Measurements from ENCODE around the gene PLSCR3.

The PLSCR3 gene

DNA sequence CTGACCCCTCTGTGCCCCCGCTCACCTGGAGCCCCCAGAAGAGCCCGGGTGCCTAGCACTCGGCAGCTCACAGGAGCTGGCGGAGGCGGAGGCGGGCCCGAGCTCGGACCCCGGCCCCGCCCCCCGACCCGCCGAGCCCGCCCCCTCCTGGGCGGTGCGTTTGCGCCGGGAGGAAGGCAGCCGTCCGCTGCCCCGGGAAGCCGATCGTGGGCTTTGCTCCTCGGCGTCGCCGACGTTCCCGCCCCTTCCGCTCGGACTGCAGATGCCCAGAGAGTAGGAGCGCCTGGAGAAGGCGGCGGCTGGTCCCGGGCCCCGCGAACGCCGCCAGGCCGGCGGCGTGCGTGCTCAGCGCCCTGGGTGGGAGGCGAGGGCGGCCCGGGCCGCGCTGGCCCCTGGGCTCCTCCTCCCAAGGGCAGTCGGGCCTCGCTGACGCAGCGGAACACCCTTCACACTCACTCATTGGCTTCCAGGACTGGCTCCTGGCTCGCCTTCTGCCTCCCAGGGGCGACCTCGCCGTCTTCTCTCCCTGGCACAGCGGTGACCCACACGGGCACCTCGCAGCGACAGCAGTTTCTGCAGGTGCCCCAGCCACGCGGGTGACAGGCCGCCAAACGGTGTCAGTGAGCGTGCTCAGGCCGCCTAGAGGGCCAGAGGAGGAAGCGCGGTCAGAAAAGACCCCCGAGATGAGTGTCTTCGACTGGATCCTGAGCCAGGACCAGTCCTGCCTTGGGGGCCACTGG, at the start of gene PLSCR3:
PLSCR3 (minus strand) TSS at position 74 of the 740 bp plus-strand sequence. CDS start 415 bp downstream, outside the sequence.
- peak; percentile 83 to 94 (median 88) for DNase-seq

DNA sequence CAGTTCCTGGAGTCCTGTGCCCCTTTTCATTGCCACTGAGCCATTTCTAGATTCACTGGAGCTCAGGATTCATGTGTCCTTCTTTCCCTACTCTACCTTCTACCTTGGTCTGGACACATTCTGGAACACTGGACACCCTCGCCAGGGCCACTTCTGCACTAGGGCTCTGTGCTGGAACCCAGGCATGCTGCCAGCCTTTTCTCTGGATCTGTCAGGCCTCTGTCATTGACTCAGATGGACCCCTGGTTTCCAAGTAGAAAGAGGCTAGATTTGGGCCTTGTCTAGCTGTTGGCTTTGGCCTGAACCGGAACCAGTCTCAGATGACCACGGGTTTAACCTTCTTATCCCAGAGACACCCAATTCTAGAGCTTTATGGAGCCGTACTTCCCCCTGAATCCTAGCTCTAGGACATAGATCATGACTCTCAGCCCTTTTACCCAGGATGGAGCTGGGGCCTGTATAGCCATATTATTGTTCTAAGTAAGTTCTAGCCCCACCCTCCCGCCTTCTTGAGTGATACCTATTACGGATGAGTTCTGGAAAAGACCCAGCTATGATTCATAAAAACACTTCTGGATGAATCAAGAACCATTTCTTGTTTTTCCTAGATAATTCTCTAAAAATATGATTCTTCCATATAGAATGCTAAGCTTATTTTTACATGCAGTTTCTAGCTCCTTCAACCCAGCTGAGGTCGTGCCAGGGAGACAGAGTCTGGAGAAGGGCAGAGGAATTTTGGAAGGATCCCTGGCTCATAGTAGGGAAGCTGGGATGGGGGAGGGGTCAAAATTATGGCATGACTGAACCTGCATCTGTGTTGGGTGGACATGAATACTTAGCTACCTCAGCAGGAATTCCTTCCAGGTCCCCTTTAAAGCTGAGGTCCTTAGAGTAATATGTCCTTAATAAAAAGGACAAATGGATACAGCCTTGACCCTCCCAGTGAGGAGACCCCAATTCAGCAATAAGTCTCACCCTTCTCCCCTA, 49.5 kb upstream of the PLSCR3 start:
- no peak for DNase-seq

DNA sequence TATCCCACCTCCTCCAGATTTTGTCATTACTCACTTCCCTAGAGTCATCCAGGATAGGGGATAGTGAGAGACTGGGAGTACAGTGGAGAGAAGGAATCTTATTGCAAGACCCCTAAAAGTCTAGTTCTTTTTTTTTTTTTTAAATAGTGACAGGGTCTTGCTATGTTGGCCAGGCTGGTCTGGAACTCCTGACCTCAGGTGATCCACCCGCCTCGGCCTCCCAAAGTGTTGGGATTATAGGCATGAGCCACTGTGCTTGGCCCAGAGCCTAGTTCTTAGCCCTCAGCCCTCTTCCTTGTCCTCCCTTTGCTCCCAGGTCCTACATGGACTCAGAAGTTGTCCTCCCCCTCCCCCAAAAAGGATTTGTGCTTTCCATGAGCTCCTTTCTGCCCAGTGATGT, 47.8 kb upstream of the PLSCR3 start:
- DNase-seq, result no peak

DNA sequence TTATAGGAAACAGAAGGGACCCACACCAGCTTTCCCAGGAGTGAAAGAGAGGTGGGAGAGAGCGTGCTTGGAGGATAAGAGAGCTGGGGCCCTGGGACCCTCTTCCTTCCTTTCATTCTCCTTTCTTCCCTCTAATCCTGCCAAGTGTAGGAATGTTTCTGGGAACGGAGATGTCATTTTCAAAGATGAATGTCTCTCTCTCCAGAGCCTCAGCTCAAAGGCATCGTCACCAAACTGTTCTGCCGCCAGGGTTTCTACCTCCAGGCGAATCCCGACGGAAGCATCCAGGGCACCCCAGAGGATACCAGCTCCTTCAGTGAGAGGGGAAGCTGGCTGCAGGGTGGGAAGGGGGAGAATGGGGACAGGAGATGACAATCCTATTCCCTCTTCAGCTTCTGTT, 46.9 kb upstream of the PLSCR3 start:
- no peak for DNase-seq

DNA sequence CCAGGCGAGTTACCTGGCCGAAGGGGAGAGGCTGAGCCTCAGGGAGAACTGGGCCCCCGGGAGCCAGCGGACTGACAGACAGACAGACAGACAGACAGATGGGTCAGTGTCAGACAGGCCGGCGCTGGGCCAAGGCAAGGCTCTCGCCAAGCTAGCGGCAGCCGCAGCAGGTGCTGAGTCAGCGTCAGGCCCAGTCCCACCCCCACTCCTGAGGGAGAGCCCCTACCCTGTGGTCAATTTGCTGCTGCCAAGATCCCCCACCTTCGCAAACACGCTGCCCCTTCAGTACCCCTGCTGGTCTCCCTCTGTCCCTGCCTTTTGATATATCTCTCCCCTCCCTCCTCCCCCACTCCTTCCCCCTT, 46.5 kb upstream of the PLSCR3 start:
- peak; percentile 50 to 72 (median 54) for DNase-seq

DNA sequence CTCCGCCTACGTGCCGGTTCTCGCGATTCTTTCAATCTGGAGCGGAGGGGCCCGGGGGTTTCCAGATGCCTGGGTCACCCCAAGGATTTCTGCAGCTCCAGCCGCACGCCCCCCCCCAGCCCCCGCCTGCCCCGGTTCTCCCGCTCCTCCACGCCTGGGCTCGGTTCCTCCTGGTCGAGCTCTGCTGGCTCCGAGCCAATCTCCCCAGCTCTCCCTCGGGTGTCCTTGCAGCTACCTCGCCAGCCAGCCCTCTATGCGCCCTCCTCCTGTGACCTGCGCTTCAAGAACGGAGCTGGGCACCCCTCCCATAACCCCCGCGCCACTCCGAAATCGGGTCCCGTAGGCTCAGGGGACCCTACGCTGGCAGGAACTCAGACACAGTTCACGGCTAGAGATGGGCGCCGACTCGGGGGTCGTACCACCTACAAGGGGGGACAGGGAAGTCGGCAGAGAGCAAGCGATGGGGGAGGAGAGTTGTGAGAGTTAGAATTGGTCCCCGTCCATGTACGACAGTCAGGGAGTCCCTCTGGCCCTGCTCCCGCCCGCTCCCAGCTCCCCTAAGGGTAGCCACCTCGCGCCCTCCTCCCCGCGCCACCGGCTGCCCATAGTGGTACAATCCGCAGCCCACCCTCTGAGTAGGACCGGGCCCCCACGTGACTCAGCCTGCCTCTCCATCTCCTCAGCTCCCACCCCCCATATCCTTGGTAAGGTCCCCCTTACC, 45.9 kb upstream of the PLSCR3 start:
- DNase-seq, result peak; percentile 41 to 70 (median 49)

DNA sequence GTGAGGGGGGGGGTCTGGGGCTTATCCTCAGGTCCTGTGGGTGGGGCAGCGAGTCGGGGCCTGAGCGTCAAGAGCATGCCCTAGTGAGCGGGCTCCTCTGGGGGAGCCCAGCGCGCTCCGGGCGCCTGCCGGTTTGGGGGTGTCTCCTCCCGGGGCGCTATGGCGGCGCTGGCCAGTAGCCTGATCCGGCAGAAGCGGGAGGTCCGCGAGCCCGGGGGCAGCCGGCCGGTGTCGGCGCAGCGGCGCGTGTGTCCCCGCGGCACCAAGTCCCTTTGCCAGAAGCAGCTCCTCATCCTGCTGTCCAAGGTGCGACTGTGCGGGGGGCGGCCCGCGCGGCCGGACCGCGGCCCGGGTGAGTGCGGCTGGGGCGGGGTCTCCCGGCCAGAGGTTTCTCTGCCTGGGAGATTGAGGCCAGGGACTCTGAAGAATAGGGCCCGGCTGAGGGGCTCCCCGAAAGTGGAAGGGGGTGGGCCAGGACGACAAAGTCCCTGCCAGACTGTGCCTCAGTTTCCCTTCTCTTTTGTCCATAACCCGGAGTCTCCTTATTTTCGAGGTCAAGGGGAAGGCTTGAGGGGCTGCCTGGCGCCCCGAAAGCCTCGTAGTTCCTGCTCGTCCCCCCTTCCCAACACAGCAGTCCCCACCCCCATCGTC, 45.3 kb upstream of the PLSCR3 start, which contains the start of gene FGF11:
FGF11 (plus strand) TSS at position 51 of the 651 bp plus-strand sequence; CDS start at position 160, 109 bp downstream.
- no peak for DNase-seq

DNA sequence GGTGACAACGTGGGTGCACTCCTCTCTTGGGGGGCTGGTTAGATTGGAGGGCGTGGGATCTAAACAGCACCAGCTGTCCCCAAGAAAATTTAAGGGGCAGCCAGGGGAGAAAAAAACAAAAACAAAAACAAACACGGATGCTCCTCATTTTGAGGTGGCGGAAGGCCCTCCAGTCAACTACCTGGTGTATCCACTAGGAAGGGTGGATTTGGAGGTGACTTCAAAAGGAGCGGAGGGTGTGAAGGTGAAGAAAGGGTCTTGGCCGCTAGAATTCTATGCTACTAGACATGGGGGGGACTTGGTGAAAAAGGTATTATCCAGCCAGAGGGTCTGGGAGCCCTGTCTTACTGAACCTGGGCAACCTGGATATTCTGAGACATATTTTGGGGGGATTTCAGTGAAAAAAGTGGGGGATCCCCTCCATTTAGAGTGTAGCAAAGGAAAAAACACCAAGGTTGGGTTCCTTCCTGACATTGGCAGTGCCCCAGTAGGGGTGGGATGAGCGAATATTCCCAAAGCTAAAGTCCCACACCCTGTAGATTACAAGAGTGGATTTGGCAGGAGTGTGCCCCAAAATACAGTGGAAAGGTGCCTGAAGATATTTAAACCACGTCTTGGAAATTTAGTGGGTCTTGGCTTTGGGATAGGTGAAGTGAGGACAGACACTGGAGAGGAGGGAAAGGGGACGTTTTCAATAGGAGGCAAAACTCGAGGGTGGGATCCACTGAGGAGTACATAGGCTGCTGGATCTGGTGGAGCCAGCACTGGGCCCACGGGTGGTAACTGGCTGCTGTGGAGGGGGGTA, 44.5 kb upstream of the PLSCR3 start:
- no peak for DNase-seq

DNA sequence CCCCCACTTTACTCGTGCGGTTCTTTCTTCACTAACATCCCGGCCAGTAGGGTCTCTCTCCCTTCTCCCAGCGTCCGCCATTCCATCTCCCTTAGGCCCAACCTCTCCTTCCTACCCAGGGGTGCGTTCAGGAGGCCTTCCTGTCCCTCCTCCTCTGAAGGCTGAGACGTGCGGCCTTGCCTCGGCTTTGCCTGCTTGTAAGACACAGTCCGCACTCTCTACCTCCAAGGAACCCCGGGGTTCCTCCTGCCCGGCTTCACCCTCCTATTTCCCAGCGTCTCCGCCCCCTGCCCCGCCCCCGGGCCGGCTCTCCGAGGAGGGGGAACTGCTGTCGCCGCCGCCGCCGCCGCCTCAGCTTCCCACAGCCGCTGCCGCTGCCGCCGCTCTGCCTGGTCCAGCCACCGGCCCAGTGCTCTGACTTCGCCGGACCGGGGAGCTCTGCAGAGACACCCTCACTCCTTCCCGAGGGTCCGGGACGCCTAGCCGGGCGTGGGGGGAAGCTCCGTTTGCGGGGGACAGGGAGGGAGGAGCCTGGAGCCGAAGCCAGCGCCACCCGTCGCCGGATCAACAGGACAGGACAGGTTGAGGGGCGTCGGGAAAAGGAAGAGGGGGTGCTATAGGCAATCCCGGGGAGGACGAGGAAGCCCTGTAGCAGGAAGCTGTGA, 43.8 kb upstream of the PLSCR3 start:
- DNase-seq, result peak; percentile 63 to 91 (median 80)

DNA sequence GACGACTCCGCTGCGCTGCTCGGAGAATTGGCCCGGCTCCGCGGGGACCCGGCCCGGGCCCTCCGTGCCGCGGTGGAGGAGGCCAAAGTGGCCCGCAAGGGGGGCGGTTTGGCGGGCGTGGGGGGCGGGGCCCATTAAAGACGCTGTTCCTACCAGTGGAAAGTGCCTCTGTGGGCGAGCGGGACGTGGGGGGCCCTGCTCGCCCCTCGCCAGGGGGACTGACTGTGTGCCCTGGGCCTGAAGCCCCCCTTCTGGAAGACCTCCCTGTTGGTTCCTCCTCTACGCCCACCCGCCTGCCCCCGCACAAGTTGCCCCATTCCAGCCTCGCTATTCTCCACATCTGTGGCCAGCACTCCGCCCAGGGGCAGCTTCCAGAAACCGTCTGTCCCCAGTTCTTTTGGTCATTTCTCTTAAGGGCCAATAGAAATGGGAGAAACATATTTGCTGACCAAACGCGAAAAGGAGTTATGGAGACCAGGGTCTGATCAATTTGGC, 43.1 kb upstream of the PLSCR3 start:
- DNase-seq, result no peak

DNA sequence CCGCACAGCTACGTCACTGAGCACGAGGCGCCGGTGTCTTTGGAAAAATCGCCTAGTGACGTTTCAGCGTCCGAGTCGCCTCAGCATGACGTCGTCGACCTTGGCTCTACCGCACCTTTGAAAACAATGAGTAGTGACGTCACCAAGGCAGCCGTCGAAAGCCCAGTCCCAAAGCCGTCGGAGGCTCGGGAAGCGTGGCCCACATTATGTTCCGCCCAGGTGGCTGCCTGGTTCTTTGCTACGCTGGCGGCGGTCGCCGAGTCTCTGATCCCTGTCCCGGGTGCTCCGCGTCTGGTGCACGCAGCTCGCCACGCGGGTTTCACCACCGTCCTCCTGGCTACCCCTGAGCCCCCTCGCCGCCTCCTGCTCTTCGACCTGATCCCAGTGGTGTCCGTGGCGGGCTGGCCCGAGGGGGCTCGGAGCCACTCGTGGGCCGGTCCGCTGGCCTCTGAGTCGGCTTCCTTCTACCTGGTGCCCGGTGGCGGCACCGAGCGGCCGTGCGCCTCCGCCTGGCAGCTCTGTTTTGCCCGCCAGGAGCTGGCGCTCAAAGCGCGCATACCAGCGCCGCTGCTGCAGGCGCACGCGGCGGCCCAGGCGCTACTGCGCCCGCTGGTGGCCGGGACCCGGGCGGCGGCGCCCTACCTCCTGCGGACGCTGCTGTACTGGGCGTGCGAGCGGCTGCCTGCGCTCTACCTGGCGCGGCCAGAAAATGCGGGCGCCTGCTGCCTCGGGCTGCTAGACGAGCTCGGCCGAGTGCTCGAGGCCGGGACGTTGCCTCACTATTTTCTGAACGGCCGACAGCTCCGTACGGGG, 42.4 kb upstream of the PLSCR3 start:
- DNase-seq, result peak; percentile 86 to 95 (median 91)

DNA sequence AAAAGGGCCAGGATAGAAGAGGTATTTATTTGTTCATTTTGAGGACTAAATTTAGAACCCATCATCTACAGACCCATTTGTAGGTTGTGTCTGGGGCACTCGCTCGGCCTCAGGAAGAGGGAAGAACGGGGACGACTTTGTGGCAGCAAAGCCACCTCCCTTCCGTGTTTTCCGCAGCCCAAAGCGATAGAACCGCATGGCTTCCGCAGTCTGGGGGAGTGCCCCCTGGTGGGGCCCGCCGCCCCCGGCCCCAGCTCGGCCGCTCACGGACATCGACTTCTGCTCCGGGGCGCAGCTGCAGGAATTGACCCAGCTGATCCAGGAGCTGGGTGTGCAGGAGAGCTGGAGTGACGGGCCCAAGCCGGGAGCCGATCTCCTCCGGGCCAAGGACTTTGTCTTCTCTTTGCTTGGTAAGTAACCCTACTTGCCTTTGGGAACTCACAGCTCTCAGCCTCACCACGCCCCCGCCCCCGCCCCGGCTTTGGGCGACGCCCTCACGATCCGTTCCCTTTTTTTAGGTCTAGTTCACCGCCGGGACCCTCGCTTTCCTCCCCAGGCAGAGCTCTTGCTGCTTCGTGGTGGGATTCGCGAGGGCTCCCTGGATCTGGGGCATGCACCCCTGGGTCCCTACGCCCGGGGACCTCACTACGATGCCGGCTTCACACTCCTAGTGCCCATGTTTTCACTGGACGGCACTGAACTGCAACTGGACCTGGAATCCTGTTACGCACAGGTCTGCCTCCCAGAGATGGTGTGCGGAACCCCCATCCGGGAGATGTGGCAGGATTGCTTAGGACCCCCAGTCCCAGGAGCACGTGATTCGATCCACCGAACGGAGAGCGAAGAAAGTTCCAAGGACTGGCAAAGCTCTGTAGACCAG, 41.6 kb upstream of the PLSCR3 start:
- DNase-seq, result peak; percentile 57 to 81 (median 73)

DNA sequence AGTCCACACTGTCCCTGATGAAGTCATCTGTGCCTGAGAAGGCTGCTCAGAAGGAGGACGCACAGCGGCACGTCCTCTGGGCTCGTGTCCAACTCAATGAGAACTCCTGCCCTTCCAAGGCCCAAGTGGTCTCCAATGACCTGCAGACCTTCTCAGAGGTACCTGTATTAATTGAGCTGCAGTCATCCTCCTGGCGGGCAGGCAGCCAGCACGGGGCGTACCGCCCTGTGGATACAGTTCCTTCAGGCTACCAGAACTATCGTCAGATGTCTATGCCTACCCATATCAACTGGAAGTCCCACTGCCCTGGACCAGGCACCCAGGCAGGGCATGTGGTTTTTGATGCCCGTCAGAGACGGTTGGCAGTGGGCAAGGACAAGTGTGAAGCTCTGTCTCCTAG, 38.0 kb upstream of the PLSCR3 start:
- no peak for DNase-seq

DNA sequence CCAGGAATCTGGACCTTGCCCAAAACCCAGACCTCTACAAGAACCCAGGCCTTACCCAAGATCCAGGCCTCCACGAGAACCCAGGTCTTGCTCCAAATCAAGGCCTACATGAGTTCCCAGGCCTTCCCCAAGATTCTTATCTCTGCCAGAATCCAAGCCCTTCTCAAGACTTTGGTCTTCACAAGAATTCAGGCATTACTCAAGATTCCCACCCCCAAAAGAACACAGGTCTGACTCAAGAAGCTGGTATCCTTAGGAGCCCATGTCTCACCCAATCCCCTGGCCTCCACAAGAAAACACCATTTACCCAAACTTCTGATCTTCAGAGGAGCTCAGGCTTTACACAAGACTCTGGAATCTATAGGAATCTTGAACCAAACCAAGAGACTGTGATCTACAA, 36.9 kb upstream of the PLSCR3 start:
- no peak for DNase-seq

DNA sequence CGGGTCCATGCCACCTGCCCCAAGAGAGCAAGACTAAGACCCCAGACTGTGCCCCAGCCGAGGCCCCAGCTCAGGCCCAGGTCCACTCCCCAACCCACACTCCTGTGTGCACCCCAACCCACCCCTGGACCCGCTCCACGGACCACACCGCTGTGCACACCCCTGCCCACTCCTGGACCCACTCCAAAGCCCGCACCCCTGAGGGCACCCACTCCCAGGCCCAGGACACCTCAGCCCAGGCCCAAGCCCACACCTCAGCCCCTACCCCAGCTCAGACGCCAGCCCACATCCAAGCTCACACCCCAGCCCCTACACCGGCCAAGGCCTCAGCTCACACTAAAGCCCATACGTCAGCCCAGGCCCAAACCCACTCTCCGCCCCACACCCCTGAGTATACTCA, 35.4 kb upstream of the PLSCR3 start:
- no peak for DNase-seq

DNA sequence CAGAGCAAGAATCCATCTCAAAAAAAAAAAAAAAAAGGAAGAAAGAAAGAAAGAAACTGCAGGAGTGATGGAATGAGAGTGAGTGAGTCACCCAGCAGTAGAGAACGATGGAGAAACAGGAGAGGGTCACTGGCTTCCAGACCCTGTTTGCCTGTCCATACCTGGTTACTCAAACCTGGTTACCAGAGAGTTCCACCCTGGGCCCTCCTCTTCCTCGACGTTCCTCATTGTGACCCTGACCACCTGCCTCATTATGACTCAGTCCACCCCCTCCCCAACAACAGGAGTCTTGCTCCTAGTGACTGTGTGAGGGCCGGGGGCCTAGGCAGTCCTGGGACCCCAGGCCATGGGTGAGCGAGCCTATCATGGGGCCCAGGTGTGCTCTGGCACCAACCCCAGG, 34.2 kb upstream of the PLSCR3 start, which contains the start of gene SPEM3:
SPEM3 (plus strand) TSS at position 301 of the 400 bp plus-strand sequence; CDS start at position 347, 46 bp downstream.
- DNase-seq, result no peak

DNA sequence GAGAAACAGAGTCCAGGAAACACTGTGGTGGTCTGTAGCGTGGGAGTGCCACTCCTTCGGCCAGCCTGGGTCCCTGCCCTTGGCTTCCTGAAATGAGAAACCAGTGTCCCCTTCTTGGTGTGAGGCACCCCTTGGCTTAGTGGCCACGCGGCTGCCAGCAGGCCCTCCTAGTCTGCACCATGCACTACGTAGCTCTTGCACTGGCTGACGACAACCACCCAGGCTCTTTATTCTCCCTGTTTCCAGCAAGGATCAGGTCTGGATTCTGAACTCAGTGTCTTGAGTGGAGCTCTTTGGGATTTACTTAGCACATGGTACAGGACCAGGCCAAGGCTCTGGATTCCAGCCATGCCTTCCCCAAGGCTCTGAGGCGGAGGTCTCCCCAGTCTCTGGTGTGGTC, 33.2 kb upstream of the PLSCR3 start:
- no peak for DNase-seq

DNA sequence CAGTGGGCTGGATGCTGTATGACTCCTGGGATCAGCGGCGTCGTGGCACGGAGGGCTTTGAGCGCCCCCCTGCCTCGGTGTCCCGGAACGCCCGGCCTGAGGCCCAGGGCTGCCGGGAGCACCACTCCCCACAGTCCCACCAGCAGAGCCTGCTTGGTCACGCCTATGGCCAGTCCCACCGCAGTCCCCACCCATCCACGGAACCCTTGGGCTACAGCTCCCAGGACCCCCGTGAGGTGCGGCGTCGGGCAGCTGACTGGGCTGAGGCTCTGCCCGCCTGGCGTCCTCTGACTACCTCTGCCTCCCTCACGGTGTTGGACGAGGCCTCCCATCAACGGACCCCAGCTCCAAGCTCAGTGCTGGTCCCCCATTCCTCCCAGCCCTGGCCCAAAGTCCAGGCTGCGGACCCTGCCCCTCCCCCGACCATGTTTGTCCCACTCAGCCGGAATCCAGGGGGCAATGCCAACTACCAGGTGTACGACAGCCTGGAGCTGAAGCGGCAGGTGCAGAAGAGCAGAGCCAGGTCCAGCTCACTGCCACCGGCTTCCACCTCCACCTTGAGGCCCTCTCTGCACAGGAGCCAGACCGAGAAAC, 32.7 kb upstream of the PLSCR3 start:
- DNase-seq, result no peak

Measured in suppressor macrophage treated with lipopolysaccharide for 1 hour (primary cell).